Activated T-cell treated with anti-CD3 and anti-CD28 coated beads, Interleukin-2, amount 50 U/mL, for 72 hours (primary cell): ENCODE results near the gene MAST4. TPM values are rescaled to one million over a fixed set of nuclear protein-coding genes. Genes with fewer than 3 reads are reported as not detected.
A peak's percentile ranks its signal among the peaks of the same experiment; 100 is the strongest.
"Not testable (repeated sequence)": the region's sequence is repeated elsewhere in the genome, so short reads cannot be mapped to it uniquely, and the experiment has no call there.

Source experiments
- ATAC-seq, 2 donors: fragments of 150-1000 bp; cut with Tn5 transposase; replicated peaks in 1 of 2; 2 replicates each; pipeline ENCODE4 v1.10.0; 2021; ENCODE audit warnings: moderate library complexity in 2 of 2, mild to moderate bottlenecking in 1 of 2
- DNase-seq, 2 donors: peaks; one replicate each; pipeline ENCODE4 v3.0.0; 2021 to 2022; ENCODE audit warnings: mixed read lengths in 1 of 2
- H3K27ac Mint-ChIP-seq: one replicate; pipeline ENCODE4 v1.8.0; 2022; ENCODE audit warnings: mild to moderate bottlenecking, moderate library complexity, mixed read lengths
- H3K27me3 Mint-ChIP-seq: one replicate; pipeline ENCODE4 v1.8.0; 2022; ENCODE audit warnings: low read depth, mixed read lengths
- H3K36me3 Mint-ChIP-seq, 2 donors: one replicate each; pipeline ENCODE4 v1.8.0; 2022; ENCODE audit warnings: mixed read lengths in 2 of 2, mild to moderate bottlenecking in 1 of 2; ENCODE audit not compliant: insufficient read depth in 2 of 2
- H3K4me1 Mint-ChIP-seq: one replicate; pipeline ENCODE4 v1.8.0; 2022; ENCODE audit warnings: low read depth, mixed read lengths
- H3K4me3 Mint-ChIP-seq, 2 donors: one replicate each; pipeline ENCODE4 v1.8.0; 2022; ENCODE audit warnings: mild to moderate bottlenecking in 2 of 2, mixed read lengths in 2 of 2, moderate library complexity in 2 of 2
- H3K9me3 Mint-ChIP-seq, 2 donors: one replicate each; pipeline ENCODE4 v1.8.0; 2022; ENCODE audit warnings: mixed read lengths in 2 of 2
- total RNA-seq, 2 donors: library from RNA; stranded (reverse); gene quantifications; one replicate each; pipeline ENCODE4 v1.2.3, GENCODE V29; 2022

MAST4 gene
- total RNA-seq, 2 donors from 2014 or later, result 32.9 to 38.3 TPM

DNA sequence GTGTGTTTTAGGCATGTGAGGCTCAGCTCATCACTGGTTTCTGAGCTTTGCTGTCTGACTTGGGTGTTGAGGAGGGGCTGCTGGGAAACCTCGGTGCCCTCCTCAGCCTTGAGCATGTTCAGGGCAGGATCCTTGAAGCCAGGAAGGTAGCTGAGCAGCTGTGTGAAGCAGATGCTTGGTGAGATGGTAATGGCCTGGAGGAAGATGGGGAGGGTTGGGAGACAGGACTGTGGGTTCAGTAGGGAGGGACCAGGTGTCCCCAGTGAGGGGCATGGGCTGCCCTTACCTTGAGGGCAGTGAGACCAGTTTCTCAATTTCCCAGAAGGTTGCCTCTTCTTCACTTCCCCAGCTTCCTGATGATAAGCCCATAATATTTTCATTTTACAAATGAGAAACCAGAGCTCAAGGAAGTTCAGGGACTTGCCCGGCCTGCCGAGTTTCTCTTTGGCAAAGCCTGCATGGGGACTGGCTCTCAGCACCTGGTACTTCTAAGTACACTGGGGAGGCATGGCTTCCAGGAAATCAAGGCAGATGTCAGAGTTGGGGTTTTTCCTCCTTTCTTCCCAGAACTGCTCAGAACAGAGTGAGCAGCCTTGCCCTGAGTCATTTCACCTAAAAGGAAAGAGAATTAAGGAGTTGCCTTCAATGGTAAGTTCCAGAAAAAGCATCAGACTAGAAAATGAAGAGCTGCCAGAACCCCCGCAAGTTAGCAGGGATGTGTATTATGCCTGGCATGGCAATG is 225.7 kb downstream of the MAST4 start:
- Mint-ChIP-seq H3K4me3 (peak overlapping the region; percentile 72 to 82), H3K27me3 (no peaks in the 10 kb centered on the region), H3K27ac (peak overlapping the region; percentile 98), H3K9me3 (peaks cover 0 to 3% of the 10 kb centered on the region in 2 donors), H3K36me3 (peaks cover 3 to 4% of the 10 kb centered on the region in 2 donors), H3K4me1 (peaks cover 35% of the 10 kb centered on the region)
- ATAC-seq (peak; percentile 70 to 83), DNase-seq (peak; percentile 46 to 57)

DNA sequence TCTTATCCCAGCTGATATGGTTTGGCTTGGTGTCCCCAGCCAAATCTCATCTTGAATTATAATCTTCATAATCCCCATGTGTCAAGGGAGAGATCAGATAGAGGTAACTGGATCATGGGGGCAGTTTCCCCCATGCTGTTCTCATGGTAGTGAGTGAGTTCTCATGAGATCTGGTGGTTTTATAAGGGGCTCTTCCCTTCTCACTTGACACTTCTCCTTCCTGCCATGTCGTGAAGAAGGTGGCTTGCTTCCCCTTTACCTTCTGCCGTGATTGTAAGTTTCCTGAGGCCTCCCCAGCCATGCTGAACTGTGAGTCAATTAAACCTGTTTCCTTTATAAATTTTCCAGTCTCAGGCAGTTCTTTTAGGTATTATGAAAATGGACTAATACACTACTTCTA is 226.7 kb downstream of the MAST4 start:
- not testable (repeated sequence) for ATAC-seq, H3K36me3 Mint-ChIP-seq, DNase-seq, H3K27me3 Mint-ChIP-seq, H3K9me3 Mint-ChIP-seq
- Mint-ChIP-seq H3K27ac (peak overlapping the region; percentile 98), H3K4me3 (peak overlapping the region; percentile 72 to 82), H3K4me1 (peaks cover 42% of the 10 kb centered on the region)

DNA sequence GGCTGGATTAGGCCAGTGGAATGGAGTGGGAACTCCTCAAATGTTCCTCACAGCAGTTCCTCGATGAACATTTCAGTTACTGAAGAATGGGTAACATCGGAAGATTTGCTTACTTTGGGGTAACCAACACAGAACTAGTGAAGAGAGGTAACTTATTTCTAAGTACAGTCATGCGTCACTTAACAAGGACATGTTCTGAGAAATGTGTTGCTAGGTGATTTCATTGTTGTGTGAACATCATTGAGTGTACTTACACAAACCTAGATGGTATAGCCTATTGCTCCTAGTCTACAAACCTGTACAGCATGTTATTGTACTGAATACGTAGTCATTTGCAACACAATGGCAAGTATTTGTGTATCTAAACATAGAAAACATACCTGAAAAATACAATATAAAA is 228.3 kb downstream of the MAST4 start:
- ATAC-seq, result peak; percentile 28 to 39
- peaks cover 53% of the 10 kb centered on the region for H3K4me1 Mint-ChIP-seq
- DNase-seq, result no peak
- H3K4me3 Mint-ChIP-seq, result peak overlapping the region in 1 of 2 donors; percentile 40
- peaks cover 10% of the 10 kb centered on the region for H3K27me3 Mint-ChIP-seq
- H3K9me3 Mint-ChIP-seq, result peaks cover 0 to 3% of the 10 kb centered on the region in 2 donors
- H3K36me3 Mint-ChIP-seq, result peaks cover 3 to 4% of the 10 kb centered on the region in 2 donors
- H3K27ac Mint-ChIP-seq, result peak overlapping the region; percentile 98

DNA sequence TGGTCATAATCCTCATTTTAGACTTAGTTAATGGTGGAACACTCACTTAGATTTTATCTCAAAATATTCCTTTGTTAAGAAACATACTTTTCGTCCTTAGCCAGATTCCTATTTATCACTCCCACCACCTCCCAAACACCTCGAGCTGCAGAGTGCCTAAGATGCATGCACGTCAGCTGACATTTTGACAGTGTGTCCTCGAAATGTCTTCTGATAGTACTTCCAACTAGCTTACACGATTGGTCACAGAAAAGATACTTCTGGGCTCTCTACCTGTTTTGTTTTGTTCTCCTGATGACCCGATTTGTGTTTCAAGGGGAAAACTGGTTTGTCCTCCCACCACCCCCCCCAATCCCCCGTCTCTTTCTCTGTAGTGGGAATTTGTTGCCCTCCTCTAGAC is 230.1 kb downstream of the MAST4 start:
- Mint-ChIP-seq H3K4me1 (peaks cover 65% of the 10 kb centered on the region), H3K4me3 (no peak overlapping the region), H3K27me3 (peaks cover 18% of the 10 kb centered on the region), H3K27ac (peak overlapping the region; percentile 28), H3K36me3 (peaks cover 3 to 4% of the 10 kb centered on the region in 2 donors), H3K9me3 (peaks cover 0 to 3% of the 10 kb centered on the region in 2 donors)
- no peak for ATAC-seq
- no peak for DNase-seq

DNA sequence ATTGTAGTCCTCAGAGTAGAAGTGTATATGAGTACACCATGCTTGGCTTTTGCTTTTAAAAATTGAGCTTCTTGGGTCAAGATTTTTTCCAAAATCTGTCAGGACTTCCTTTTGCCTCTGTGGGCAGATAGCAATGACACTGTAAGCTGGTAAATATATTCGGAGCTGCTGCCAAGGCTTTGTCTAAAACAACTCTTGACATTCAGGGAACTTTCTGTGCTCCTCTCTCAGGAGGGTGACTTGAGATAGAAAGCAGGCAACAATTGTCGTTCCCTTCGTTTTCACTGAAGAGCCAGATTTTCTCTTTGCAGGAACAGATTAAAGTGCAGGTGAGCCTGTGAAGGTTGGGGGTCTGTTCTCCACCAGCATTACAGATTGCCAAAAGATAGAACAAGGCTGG is 230.5 kb downstream of the MAST4 start:
- peak overlapping the region; percentile 28 for H3K27ac Mint-ChIP-seq
- H3K4me3 Mint-ChIP-seq, result no peak overlapping the region
- H3K9me3 Mint-ChIP-seq, result peaks cover 0 to 3% of the 10 kb centered on the region in 2 donors
- H3K36me3 Mint-ChIP-seq, result peaks cover 3 to 4% of the 10 kb centered on the region in 2 donors
- peaks cover 61% of the 10 kb centered on the region for H3K4me1 Mint-ChIP-seq
- ATAC-seq, result no peak
- H3K27me3 Mint-ChIP-seq, result peaks cover 18% of the 10 kb centered on the region
- DNase-seq, result no peak

DNA sequence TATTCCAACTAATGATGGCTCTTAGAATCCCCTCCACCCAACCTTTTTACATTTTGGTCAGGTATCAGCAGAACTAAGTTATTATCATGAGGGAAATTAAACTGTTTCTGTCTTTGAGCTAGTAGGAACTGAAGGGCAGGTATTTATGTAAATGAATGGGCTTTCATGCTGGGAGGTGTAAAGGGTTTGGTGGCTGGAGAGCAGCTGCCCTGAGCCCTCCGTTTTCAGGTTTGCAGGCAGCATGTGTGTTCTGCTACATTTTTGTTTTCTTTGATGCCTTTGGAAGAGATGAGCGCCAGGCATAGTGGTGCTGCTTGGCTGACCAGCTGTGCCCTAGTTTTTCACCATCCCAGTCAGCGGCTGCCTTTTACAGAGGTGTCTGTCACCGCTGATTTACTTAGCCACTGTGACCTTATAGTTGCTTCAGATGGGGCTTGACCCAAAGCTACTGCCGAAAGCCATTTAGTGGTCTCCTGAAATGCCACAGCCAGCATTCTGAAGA is 231.9 kb downstream of the MAST4 start:
- H3K4me3 Mint-ChIP-seq, result peak overlapping the region; percentile 94 to 96
- H3K36me3 Mint-ChIP-seq, result peaks cover 1 to 2% of the 10 kb centered on the region in 2 donors
- peak in 1 of 2 donors; percentile 0 for ATAC-seq
- peak overlapping the region; percentile 18 for H3K27ac Mint-ChIP-seq
- H3K4me1 Mint-ChIP-seq, result peaks cover 49% of the 10 kb centered on the region
- H3K9me3 Mint-ChIP-seq, result peaks cover 0 to 2% of the 10 kb centered on the region in 2 donors
- DNase-seq, result no peak
- H3K27me3 Mint-ChIP-seq, result peaks cover 30% of the 10 kb centered on the region

DNA sequence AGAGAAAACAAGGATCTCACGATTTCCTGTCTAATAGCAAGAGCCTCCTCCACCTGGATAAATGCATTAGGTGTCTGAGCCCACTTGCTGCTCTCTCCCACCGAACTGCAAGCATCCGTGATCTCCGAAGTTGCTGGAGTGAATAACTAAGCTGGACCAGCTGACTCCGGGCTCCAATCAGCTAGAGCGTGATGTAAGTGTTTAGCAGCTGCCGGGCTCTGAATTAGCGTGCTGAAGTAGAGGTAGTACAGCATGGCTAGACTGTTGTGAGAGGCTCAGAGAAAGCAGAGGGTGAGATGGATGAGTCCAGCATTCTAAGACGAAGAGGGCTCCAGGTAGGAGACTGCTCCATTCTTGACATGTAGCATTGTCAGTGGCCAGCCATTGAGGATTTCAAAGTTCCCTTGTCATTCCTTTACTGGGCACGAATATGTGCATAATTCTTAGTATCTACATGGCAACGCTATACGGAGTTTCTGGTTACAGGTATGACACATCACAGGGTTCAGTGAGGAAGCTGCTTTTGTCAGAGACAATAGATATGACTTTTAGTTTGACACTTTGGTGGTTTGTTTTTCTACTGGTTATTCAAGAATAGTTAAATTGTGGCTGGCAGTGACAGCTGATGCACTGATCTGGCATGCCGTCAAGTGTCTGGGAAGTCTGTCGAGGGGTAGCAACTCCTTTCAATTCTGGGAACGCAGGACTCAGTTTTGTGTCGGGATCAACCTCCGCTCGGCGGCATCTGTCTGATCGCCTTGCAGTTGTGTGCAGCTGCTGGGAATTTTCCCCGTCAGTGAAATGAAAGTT is 232.6 kb downstream of the MAST4 start:
- DNase-seq (peak; percentile 66 to 67), ATAC-seq (peak; percentile 93 to 94)
- peak overlapping the region; percentile 18 for H3K27ac Mint-ChIP-seq
- no peaks in the 10 kb centered on the region for H3K9me3 Mint-ChIP-seq
- H3K36me3 Mint-ChIP-seq, result no peaks in the 10 kb centered on the region
- peaks cover 44% of the 10 kb centered on the region for H3K4me1 Mint-ChIP-seq
- H3K4me3 Mint-ChIP-seq, result peak overlapping the region; percentile 94 to 96
- H3K27me3 Mint-ChIP-seq, result peaks cover 34% of the 10 kb centered on the region

DNA sequence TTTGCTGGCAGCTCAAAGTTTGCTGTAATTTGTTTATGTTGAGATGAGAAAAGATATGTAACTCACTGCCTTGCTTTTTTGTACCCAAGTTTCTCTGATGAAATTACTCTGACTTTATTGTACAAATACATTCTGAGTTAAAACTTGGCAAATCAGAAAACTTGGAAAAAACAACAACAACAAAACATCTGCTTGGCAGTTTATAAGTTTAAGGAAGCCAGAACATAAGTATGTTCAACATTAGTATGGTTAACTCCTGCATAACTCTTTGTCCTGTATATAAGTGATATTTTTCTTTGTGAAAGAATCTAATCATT is 233.1 kb downstream of the MAST4 start:
- ATAC-seq (no peak), DNase-seq (no peak)
- Mint-ChIP-seq H3K27ac (peak overlapping the region; percentile 18), H3K27me3 (peaks cover 34% of the 10 kb centered on the region), H3K4me3 (peak overlapping the region; percentile 94 to 96), H3K36me3 (no peaks in the 10 kb centered on the region), H3K4me1 (peaks cover 39% of the 10 kb centered on the region), H3K9me3 (no peaks in the 10 kb centered on the region)

DNA sequence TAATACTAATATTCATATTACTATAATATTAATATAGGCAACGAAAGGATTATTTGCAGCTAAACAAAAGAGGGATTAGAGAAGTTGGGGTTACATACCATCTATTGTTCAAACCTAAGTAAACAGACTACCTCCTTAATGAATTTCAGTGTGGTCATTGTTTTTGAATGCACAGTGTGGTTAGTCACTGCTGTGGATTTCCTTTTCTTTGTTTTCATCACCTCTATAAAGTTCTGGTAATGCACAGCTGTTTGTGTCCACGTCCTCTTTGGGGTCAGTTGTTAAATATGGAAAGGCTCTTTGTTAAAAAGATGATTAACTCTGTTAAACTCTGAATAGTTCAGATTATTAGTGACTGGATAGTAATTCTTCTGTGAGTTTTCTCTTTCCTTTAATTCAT is 233.6 kb downstream of the MAST4 start:
- H3K27ac Mint-ChIP-seq, result no peak overlapping the region
- H3K36me3 Mint-ChIP-seq, result no peaks in the 10 kb centered on the region
- no peak for DNase-seq
- H3K4me3 Mint-ChIP-seq, result peak overlapping the region; percentile 49 to 84
- H3K4me1 Mint-ChIP-seq, result peaks cover 36% of the 10 kb centered on the region
- H3K27me3 Mint-ChIP-seq, result peaks cover 34% of the 10 kb centered on the region
- no peak for ATAC-seq
- no peaks in the 10 kb centered on the region for H3K9me3 Mint-ChIP-seq

DNA sequence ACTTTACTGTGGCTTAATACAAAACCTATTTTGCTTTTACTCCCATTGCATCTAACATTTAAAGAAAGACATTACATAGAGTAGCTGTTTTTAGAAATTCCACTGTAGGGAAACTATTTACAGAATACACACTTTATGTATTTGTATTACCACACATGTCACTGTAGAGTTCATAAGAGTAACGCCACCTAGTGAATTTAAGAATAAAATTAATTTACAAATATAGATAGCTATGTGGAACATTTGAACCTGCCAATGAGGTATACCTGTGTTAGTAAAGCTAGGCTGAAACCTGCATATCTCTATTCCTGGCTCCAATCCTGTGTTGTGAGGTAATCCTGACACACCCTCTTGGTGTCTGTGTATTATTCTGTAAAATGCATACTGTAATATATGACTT is 234.4 kb downstream of the MAST4 start:
- no peak overlapping the region for H3K27ac Mint-ChIP-seq
- H3K9me3 Mint-ChIP-seq, result no peaks in the 10 kb centered on the region
- H3K36me3 Mint-ChIP-seq, result no peaks in the 10 kb centered on the region
- H3K4me3 Mint-ChIP-seq, result peak overlapping the region; percentile 50 to 68
- no peak for ATAC-seq
- peaks cover 36% of the 10 kb centered on the region for H3K4me1 Mint-ChIP-seq
- no peak for DNase-seq
- H3K27me3 Mint-ChIP-seq, result peaks cover 34% of the 10 kb centered on the region

DNA sequence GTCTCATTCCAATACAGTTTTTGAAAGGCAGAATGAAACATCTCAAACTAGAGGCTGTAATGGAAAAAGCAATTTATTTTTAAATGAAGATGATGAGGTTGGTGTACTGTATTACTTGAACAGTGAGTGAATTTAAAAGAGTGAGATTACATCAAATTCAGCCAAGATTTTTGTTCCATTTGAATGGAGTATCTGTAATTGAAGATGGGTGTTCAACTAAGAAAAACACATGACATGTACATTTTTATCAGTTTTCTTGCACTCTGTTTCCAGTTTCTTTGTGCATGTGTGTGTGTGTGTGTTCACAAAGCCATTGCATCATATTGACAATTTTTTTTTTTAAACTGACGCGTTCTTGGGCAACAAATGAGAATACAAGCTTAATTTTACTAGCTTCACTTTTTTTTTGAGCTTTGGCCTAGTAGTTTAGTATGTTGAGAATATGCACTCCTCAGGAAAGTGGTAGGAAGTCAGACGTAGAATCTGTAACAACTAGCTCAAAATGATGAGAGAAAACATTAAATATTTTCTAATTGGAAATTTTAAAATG is 243.5 kb downstream of the MAST4 start:
- ATAC-seq, result no peak
- H3K4me1 Mint-ChIP-seq, result peaks cover 66% of the 10 kb centered on the region

DNA sequence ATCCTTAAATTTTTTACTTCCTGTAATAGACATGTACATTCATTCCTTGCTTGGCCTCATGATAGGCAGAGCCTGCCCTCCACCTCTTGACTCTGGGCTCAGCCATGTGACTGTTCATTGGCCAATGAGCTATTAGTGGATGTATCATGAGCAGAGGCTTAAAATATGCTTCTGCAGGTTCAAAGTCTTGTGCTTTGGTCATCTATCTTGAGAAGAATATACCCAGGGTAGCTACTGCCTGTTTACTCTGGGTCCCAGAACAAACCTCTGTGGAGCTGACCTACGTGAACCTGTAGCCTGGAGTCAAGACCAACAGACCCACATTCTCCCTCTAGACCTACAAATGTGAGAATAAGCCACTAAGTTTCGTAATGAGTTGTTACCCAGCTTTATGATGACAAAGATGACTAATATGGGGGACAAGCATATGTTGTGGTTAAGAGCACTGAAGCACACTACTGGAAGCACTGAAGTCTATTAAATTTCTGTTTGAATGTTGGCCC is 244.4 kb downstream of the MAST4 start:
- DNase-seq, result peak; percentile 54 to 55
- Mint-ChIP-seq H3K4me1 (peaks cover 67% of the 10 kb centered on the region), H3K27ac (peak overlapping the region; percentile 92), H3K4me3 (peak overlapping the region; percentile 66 to 85), H3K27me3 (peaks cover 21% of the 10 kb centered on the region), H3K9me3 (peaks cover 0 to 9% of the 10 kb centered on the region in 2 donors), H3K36me3 (peaks cover 11 to 13% of the 10 kb centered on the region in 2 donors)
- ATAC-seq, result peak; percentile 88 to 89

More for the DNA sequence above, 243.5 kb downstream of the MAST4 start:
- Mint-ChIP-seq H3K27ac (no peak overlapping the region), H3K4me3 (no peak overlapping the region), H3K9me3 (peaks cover 0 to 9% of the 10 kb centered on the region in 2 donors), H3K36me3 (peaks cover 10 to 12% of the 10 kb centered on the region in 2 donors), H3K27me3 (peaks cover 21% of the 10 kb centered on the region)
- no peak for DNase-seq

DNA sequence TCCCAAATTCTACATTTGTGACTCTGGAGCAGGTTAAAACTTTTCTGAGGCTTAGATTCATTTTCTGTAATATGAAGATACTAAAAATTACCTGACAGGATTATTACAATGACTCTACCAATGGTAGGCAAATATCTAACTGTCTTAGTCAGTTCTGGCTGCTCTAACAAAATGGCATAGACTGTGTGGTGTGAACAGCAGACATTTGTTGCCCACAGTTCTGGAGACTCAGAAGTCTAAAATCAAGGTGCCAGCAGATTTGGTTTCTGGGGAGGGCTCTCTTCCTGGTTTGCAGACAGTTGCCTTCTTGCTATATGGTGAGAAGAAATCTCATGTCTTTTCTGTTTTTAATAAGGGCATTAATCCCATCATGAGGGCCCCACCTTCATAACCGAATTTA is 245.1 kb downstream of the MAST4 start:
- peak; percentile 33 to 35 for ATAC-seq

More for the DNA sequence above, 245.1 kb downstream of the MAST4 start:
- Mint-ChIP-seq H3K27me3 (peaks cover 21% of the 10 kb centered on the region), H3K4me1 (peaks cover 67% of the 10 kb centered on the region), H3K27ac (peak overlapping the region; percentile 92), H3K4me3 (peak overlapping the region; percentile 66 to 85), H3K36me3 (peaks cover 11 to 14% of the 10 kb centered on the region in 2 donors), H3K9me3 (peaks cover 0 to 9% of the 10 kb centered on the region in 2 donors)
- no peak for DNase-seq
